ENCODE results near the gene UBE3B. TPM values are rescaled to one million over a fixed set of nuclear protein-coding genes. Genes with fewer than 3 reads are reported as not detected.

The UBE3B gene
- total RNA-seq, 1 experiment from 2014 or later, result 38.6 TPM

GRCh38 chr12:109502332-109502731 is 24.9 kb downstream of the UBE3B start:
- POLR2A ChIA-PET, result interaction anchor here (0.9 kb wide), 1 partner anchor 9 kb away, joined by 3 read pairs; no protein-coding TSS in a partner anchor

GRCh38 chr12:109503611-109504010 is 26.2 kb downstream of the UBE3B start:
- intact Hi-C loops (cut with micrococcal nuclease), result no loop called here
- Mint-ChIP-seq H3K36me3 (ENCODE audit: insufficient read depth, unreplicated experiment) (peaks cover 82% of the 10 kb centered on the region), H3K27ac (ENCODE audit: low read depth, unreplicated experiment) (peak overlapping the region; percentile 25), H3K4me1 (ENCODE audit: insufficient read depth, unreplicated experiment) (no peaks in the 10 kb centered on the region), H3K9me3 (ENCODE audit: unreplicated experiment) (no peaks in the 10 kb centered on the region), H3K4me3 (ENCODE audit: unreplicated experiment) (no peak overlapping the region), H3K27me3 (ENCODE audit: insufficient read depth, unreplicated experiment) (no peaks in the 10 kb centered on the region)
- no peak for TF ChIP-seq CTCF (IDR thresholded peaks at IDR 0.05; ENCODE audit: unreplicated experiment)
- ChIA-PET CTCF (interaction anchor here (2.4 kb wide), 1 partner anchor 76 kb away, joined by 10 read pairs; no protein-coding TSS in a partner anchor), POLR2A (no interaction called here)
- DNase-seq (ENCODE audit: unreplicated experiment), result no peak
- BruUV-seq (replicated peaks), result no TSS peak

More at GRCh38 chr12:109502332-109502731, 24.9 kb downstream of the UBE3B start:
- H3K4me3 Mint-ChIP-seq (ENCODE audit: unreplicated experiment), result no peak overlapping the region
- H3K9me3 Mint-ChIP-seq (ENCODE audit: unreplicated experiment), result no peaks in the 10 kb centered on the region
- DNase-seq (ENCODE audit: unreplicated experiment), result no peak
- no peak for TF ChIP-seq CTCF (IDR thresholded peaks at IDR 0.05; ENCODE audit: unreplicated experiment)
- no peaks in the 10 kb centered on the region for H3K27me3 Mint-ChIP-seq (ENCODE audit: insufficient read depth, unreplicated experiment)
- H3K27ac Mint-ChIP-seq (ENCODE audit: low read depth, unreplicated experiment), result no peak overlapping the region
- BruUV-seq (replicated peaks), result no TSS peak
- H3K4me1 Mint-ChIP-seq (ENCODE audit: insufficient read depth, unreplicated experiment), result peaks cover 8% of the 10 kb centered on the region
- CTCF ChIA-PET, result interaction anchor here (1.6 to 2.4 kb wide), 2 partner anchors 17 to 74 kb away, joined by 6 to 10 read pairs; no protein-coding TSS in a partner anchor
- intact Hi-C loops (cut with micrococcal nuclease), result no loop called here
- H3K36me3 Mint-ChIP-seq (ENCODE audit: insufficient read depth, unreplicated experiment), result peaks cover 83% of the 10 kb centered on the region

- H3K27me3 Mint-ChIP-seq (ENCODE audit: insufficient read depth, unreplicated experiment), result no peaks in the 10 kb centered on the region
- no peak overlapping the region for H3K4me3 Mint-ChIP-seq (ENCODE audit: unreplicated experiment)
- H3K27ac Mint-ChIP-seq (ENCODE audit: low read depth, unreplicated experiment), result peak overlapping the region; percentile 25
- H3K9me3 Mint-ChIP-seq (ENCODE audit: unreplicated experiment), result no peaks in the 10 kb centered on the region
- no peak for DNase-seq (ENCODE audit: unreplicated experiment)
- BruUV-seq (replicated peaks), result no TSS peak
- peaks cover 81% of the 10 kb centered on the region for H3K36me3 Mint-ChIP-seq (ENCODE audit: insufficient read depth, unreplicated experiment)
- H3K4me1 Mint-ChIP-seq (ENCODE audit: insufficient read depth, unreplicated experiment), result no peaks in the 10 kb centered on the region
- no peak for TF ChIP-seq CTCF (IDR thresholded peaks at IDR 0.05; ENCODE audit: unreplicated experiment)
- ChIA-PET POLR2A (no interaction called here), CTCF (interaction anchor here (0.8 kb wide), 1 partner anchor 14 kb away, joined by 3 read pairs; no protein-coding TSS in a partner anchor)
- intact Hi-C loops (cut with micrococcal nuclease), result no loop called here
These were observed 26.6 kb downstream of the UBE3B start for GRCh38 chr12:109504068-109504467.

GRCh38 chr12:109510196-109510595 is 32.8 kb downstream of the UBE3B start:
- no peak for TF ChIP-seq CTCF (IDR thresholded peaks at IDR 0.05; ENCODE audit: unreplicated experiment)
- CTCF ChIA-PET, result interaction anchor here (1.0 to 2.8 kb wide), 3 partner anchors 7 to 45 kb away, joined by 3 to 12 read pairs (median 6); no protein-coding TSS in a partner anchor

More at GRCh38 chr12:109510196-109510595, 32.8 kb downstream of the UBE3B start:
- Mint-ChIP-seq H3K27me3 (ENCODE audit: insufficient read depth, unreplicated experiment) (no peaks in the 10 kb centered on the region), H3K36me3 (ENCODE audit: insufficient read depth, unreplicated experiment) (peaks cover 67% of the 10 kb centered on the region), H3K4me1 (ENCODE audit: insufficient read depth, unreplicated experiment) (no peaks in the 10 kb centered on the region), H3K9me3 (ENCODE audit: unreplicated experiment) (no peaks in the 10 kb centered on the region), H3K4me3 (ENCODE audit: unreplicated experiment) (no peak overlapping the region), H3K27ac (ENCODE audit: low read depth, unreplicated experiment) (no peak overlapping the region)
- no TSS peak for BruUV-seq (replicated peaks)
- DNase-seq (ENCODE audit: unreplicated experiment), result no peak
- POLR2A ChIA-PET, result no interaction called here
- intact Hi-C loops (cut with micrococcal nuclease), result no loop called here

All from MCF 10A (cell line).